HL-60 (cell line): ENCODE results near the gene FAM227B.
"Not testable (repeated sequence)": the region's sequence is repeated elsewhere in the genome, so short reads cannot be mapped to it uniquely, and the experiment has no call there.

Experiments
- DNase-seq, 2 experiments: peaks; one replicate each; pipeline ENCODE4 v3.0.0-alpha.2; 2010 to 2020; ENCODE audit warnings: low read depth in 1 of 2, low spot score in 1 of 2
- H3K27ac ChIP-seq: fragments of 250-450 bp; sonication (Bioruptor Pico); replicated peaks from 2 replicates; pipeline ENCODE4 v1.5.1; 2020; ENCODE audit warnings: mild to moderate bottlenecking, moderate library complexity
- H3K27me3 ChIP-seq: fragments of 250-450 bp; sonication (Bioruptor Pico); 2 replicates; pipeline ENCODE4 v1.5.1; 2021; ENCODE audit warnings: mild to moderate bottlenecking, moderate library complexity; ENCODE audit not compliant: insufficient read depth, poor library complexity, severe bottlenecking
- H3K4me3 ChIP-seq: replicated peaks from 2 replicates; pipeline ENCODE4 v1.5.1; 2011; ENCODE audit warnings: mild to moderate bottlenecking, control low read depth, low read length; ENCODE audit not compliant: insufficient read depth
- GABPA ChIP-seq: IDR thresholded peaks from 2 replicates; pipeline ENCODE4 v1.6.1; 2012; ENCODE audit warnings: low read depth
- POLR2AphosphoS5 ChIP-seq: IDR thresholded peaks from 2 replicates; pipeline ENCODE4 v1.6.1; 2012; ENCODE audit warnings: low read depth
- SPI1 ChIP-seq: IDR thresholded peaks from 2 replicates; pipeline ENCODE4 v1.6.1; 2012; ENCODE audit warnings: low read depth, mild to moderate bottlenecking, borderline replicate concordance
- TF ChIP-seq, protein P1 (sequence below): IDR thresholded peaks from one replicate; pipeline ENCODE4 v1.5.1; 2011; ENCODE audit warnings: low read length, control low read depth, inconsistent platforms; ENCODE audit not compliant: insufficient read depth
- TF ChIP-seq, protein P2 (sequence below): IDR thresholded peaks from 2 replicates; pipeline ENCODE4 v1.6.1; 2012; ENCODE audit warnings: low read depth; ENCODE audit not compliant: insufficient replicate concordance

The FAM227B gene

DNA sequence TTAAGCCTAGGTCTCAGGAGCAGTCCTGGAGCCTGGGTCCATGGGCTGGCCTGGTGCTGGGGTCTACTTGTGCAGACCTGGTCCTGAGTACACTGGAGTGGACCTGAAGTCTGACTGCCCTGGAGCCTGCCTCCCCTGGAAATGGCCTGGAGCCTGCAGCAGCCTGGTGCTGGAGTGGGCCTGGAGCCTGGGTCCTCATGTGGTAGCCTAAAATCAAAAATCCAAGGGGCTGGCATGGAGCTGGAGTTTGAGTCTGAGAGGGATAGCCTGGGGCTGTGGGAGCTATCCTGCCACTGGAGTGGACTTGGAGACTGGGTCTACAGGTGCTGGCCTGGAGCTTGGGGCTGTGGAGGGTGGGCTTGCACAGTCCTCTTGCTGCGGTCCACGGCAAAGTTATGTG, 15.0 kb downstream of the FAM227B start:
- Histone ChIP-seq H3K27me3 (no peaks in the 10 kb centered on the region), H3K4me3 (no peak overlapping the region), H3K27ac (no peak overlapping the region)
- TF ChIP-seq SPI1, result no peak
- TF ChIP-seq, protein P1, sequence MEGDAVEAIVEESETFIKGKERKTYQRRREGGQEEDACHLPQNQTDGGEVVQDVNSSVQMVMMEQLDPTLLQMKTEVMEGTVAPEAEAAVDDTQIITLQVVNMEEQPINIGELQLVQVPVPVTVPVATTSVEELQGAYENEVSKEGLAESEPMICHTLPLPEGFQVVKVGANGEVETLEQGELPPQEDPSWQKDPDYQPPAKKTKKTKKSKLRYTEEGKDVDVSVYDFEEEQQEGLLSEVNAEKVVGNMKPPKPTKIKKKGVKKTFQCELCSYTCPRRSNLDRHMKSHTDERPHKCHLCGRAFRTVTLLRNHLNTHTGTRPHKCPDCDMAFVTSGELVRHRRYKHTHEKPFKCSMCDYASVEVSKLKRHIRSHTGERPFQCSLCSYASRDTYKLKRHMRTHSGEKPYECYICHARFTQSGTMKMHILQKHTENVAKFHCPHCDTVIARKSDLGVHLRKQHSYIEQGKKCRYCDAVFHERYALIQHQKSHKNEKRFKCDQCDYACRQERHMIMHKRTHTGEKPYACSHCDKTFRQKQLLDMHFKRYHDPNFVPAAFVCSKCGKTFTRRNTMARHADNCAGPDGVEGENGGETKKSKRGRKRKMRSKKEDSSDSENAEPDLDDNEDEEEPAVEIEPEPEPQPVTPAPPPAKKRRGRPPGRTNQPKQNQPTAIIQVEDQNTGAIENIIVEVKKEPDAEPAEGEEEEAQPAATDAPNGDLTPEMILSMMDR, result no peak
- TF ChIP-seq GABPA, result no peak
- TF ChIP-seq POLR2AphosphoS5, result no peak
- TF ChIP-seq, protein P2, sequence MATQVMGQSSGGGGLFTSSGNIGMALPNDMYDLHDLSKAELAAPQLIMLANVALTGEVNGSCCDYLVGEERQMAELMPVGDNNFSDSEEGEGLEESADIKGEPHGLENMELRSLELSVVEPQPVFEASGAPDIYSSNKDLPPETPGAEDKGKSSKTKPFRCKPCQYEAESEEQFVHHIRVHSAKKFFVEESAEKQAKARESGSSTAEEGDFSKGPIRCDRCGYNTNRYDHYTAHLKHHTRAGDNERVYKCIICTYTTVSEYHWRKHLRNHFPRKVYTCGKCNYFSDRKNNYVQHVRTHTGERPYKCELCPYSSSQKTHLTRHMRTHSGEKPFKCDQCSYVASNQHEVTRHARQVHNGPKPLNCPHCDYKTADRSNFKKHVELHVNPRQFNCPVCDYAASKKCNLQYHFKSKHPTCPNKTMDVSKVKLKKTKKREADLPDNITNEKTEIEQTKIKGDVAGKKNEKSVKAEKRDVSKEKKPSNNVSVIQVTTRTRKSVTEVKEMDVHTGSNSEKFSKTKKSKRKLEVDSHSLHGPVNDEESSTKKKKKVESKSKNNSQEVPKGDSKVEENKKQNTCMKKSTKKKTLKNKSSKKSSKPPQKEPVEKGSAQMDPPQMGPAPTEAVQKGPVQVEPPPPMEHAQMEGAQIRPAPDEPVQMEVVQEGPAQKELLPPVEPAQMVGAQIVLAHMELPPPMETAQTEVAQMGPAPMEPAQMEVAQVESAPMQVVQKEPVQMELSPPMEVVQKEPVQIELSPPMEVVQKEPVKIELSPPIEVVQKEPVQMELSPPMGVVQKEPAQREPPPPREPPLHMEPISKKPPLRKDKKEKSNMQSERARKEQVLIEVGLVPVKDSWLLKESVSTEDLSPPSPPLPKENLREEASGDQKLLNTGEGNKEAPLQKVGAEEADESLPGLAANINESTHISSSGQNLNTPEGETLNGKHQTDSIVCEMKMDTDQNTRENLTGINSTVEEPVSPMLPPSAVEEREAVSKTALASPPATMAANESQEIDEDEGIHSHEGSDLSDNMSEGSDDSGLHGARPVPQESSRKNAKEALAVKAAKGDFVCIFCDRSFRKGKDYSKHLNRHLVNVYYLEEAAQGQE, result no peak
- DNase-seq, result no peak

DNA sequence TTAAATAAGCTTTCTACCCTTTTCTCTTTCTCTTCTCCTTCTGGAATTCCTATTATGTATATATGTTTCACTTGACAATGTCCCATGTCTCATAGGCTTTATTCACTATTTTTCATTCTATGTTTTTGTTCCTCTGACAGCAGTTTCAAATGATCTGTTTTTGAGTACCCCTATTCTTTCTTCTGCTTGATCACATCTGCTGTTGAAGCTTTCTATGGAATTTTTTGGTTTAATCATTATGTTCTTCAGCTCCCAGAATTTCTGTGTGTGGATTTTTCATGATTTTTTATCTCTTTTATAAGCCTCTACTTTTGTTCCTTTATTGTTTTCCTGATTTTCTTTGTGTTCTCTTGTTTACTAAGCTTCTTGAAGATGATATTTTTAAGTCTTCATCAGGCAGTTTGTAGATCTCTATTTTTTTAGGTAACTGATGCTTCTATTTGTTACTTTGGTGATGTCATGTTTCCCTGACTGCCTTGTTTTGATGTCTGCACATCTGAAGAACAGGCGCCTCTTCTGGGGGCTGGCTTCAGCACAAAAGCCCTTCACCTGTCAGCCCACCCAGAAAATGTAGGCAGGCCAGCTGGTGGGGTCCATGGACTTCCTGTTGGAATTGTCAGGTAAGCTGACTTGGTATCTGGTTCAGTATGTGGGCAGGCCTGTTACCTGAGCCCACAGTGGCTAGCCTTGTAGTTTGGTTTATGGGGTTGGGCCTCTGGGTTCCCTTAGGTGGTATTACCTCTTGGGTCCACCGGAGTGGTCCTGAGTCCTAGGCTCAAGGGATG, 15.8 kb downstream of the FAM227B start:
- Histone ChIP-seq H3K27ac (no peak overlapping the region), H3K4me3 (no peak overlapping the region), H3K27me3 (no peaks in the 10 kb centered on the region)
- TF ChIP-seq, protein P2, result no peak
- no peak for TF ChIP-seq GABPA
- TF ChIP-seq SPI1, result no peak
- TF ChIP-seq, protein P1, result no peak
- no peak for TF ChIP-seq POLR2AphosphoS5
- no peak for DNase-seq

DNA sequence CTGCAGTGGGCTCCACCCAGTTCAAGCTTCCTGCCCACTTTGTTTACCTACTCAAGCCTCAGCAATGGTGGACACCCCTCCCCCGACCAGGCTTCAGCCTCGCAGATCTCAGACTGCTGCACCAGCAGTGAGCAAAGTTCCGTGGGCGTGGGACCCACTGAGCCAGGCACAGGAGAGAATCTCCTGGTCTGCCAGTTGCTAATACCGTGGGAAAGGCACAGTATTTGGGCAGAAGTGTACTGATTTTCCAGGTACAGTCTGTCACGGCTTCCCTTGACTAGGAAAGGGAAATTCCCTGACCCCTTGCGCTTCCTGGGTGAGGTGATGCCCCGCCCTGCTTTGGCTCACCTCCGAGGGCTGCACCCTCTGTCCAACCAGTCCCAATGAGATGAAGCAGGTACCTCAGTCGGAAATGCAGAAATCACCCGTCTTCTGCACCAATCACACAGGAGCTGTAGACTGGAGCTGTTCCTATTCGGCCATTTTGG, 27.7 kb downstream of the FAM227B start:
- DNase-seq, H3K4me3 ChIP-seq, H3K27me3 ChIP-seq, H3K27ac ChIP-seq: not testable (repeated sequence)

DNA sequence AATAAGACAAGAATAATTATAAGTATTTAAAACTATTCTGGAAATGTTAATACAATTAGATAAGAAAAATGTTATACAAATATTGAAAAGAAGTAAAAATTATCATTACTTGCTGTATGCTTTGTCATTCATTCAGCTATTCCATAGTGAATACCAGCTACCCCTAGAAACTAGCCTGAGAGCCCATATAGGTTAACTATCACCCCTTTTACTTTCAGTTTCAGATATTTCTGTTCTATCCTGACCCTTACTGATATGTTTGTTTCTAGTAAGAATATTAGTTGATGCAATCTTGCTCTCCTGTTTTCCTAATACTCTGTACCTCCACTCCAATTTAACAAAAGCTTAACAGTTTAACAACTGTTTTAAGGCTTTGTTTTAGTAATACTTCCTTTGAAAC, 31.6 kb downstream of the FAM227B start:
- TF ChIP-seq POLR2AphosphoS5, result no peak
- TF ChIP-seq SPI1, result no peak
- no peak for TF ChIP-seq GABPA
- Histone ChIP-seq H3K4me3 (no peak overlapping the region), H3K27ac (no peak overlapping the region), H3K27me3 (no peaks in the 10 kb centered on the region)
- DNase-seq, result no peak

DNA sequence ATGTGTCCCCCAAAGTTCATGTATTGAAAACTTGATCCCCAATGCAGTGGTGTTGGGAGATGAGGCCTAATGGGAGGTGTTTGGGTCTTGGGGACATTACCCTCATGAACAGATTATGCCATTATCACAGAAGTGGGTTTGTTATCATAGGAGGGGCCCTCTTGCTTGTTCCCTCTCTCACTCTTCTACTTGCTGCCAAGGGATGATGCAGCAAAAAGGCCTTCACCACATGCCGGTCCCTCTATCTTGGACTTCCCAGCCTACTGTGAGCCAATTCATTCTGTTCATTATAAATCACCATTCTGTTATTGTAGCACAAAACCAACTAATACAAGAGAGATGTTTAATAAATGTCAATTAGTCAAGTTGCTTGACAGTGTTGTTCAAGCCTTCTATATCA, 47.2 kb downstream of the FAM227B start:
- no peak overlapping the region for H3K4me3 ChIP-seq
- no peak for DNase-seq
- H3K27me3 ChIP-seq, result no peaks in the 10 kb centered on the region
- H3K27ac ChIP-seq, result no peak overlapping the region
- TF ChIP-seq GABPA (no peak), SPI1 (no peak), POLR2AphosphoS5 (no peak)
- TF ChIP-seq, protein P1, result no peak
- TF ChIP-seq, protein P2, result no peak
